ENCODE measurements around the gene SCN9A. TPM values are rescaled to one million over a fixed set of nuclear protein-coding genes. Genes with fewer than 3 reads are reported as not detected.
A peak's percentile ranks its signal among the peaks of the same experiment; 100 is the strongest.

Gene SCN9A
- total RNA-seq, 2 experiments from 2014 or later, result 0.14 to 0.17 TPM

- ATAC-seq (ENCODE audit: poor library complexity) (no peak), DNase-seq (no peak)
- Mint-ChIP-seq H3K36me3 (ENCODE audit: low read depth) (no peaks in the 10 kb centered on the region), H3K27me3 (no peaks in the 10 kb centered on the region), H3K4me3 (no peak overlapping the region), H3K27ac (no peak overlapping the region), H3K4me1 (ENCODE audit: low read depth) (no peaks in the 10 kb centered on the region), H3K9me3 (no peaks in the 10 kb centered on the region)
- ChIA-PET POLR2A (no interaction called here), CTCF (no interaction called here)
- intact Hi-C loops (cut with DNase I, micrococcal nuclease), result no loop called here
- no peak for TF ChIP-seq CTCF (IDR thresholded peaks at IDR 0.05)
- H3K36me3 ChIP-seq (ENCODE audit: insufficient read depth, low read length), result no peaks in the 10 kb centered on the region
- no peaks in the 10 kb centered on the region for H3K9me3 ChIP-seq (ENCODE audit: control insufficient read depth in 1 of 2, insufficient read depth in 1 of 2, low read length in 2 of 2)
- H3K4me3 ChIP-seq (ENCODE audit: low read length), result no peak overlapping the region
- H3K4me1 ChIP-seq (ENCODE audit: insufficient read depth, low read length), result no peaks in the 10 kb centered on the region
- H3K27me3 ChIP-seq (ENCODE audit: control insufficient read depth in 1 of 2, insufficient read depth in 2 of 2, low read length in 2 of 2), result no peaks in the 10 kb centered on the region
- H3K27ac ChIP-seq (ENCODE audit: low read depth in 1 of 2, low read length in 2 of 2), result no peak overlapping the region
Measured at GRCh38 chr2:166385313-166385712, 9.6 kb upstream of the SCN9A start.

- POLR2A ChIA-PET, result no interaction called here
- ATAC-seq (ENCODE audit: poor library complexity) (no peak), DNase-seq (peak in 1 of 14 experiments; percentile 3)
- no peaks in the 10 kb centered on the region for H3K27me3 ChIP-seq (ENCODE audit: control insufficient read depth in 1 of 2, insufficient read depth in 2 of 2, low read length in 2 of 2)
- H3K36me3 Mint-ChIP-seq (ENCODE audit: low read depth), result no peaks in the 10 kb centered on the region
- H3K27ac Mint-ChIP-seq, result no peak overlapping the region
- no peaks in the 10 kb centered on the region for H3K9me3 ChIP-seq (ENCODE audit: control insufficient read depth in 1 of 2, insufficient read depth in 1 of 2, low read length in 2 of 2)
- H3K36me3 ChIP-seq (ENCODE audit: insufficient read depth, low read length), result no peaks in the 10 kb centered on the region
- TF ChIP-seq CTCF (IDR thresholded peaks at IDR 0.05), result no peak
- H3K9me3 Mint-ChIP-seq, result no peaks in the 10 kb centered on the region
- no peaks in the 10 kb centered on the region for H3K27me3 Mint-ChIP-seq
- no peak overlapping the region for H3K4me3 ChIP-seq (ENCODE audit: low read length)
- CTCF ChIA-PET, result no interaction called here
- H3K27ac ChIP-seq (ENCODE audit: low read depth in 1 of 2, low read length in 2 of 2), result no peak overlapping the region
- no peak overlapping the region for H3K4me3 Mint-ChIP-seq
- no peaks in the 10 kb centered on the region for H3K4me1 ChIP-seq (ENCODE audit: insufficient read depth, low read length)
- no peaks in the 10 kb centered on the region for H3K4me1 Mint-ChIP-seq (ENCODE audit: low read depth)
- intact Hi-C loops (cut with DNase I, micrococcal nuclease), result no loop called here
Measured at GRCh38 chr2:166384774-166385173, 9.0 kb upstream of the SCN9A start.

GRCh38 chr2:166382448-166382847 lies 6.7 kb upstream of the SCN9A start:
- intact Hi-C loops (cut with DNase I, micrococcal nuclease), result no loop called here
- TF ChIP-seq CTCF (IDR thresholded peaks at IDR 0.05), result no peak
- DNase-seq, result no peak

More at GRCh38 chr2:166382448-166382847, 6.7 kb upstream of the SCN9A start:
- Mint-ChIP-seq H3K9me3 (no peaks in the 10 kb centered on the region), H3K36me3 (ENCODE audit: low read depth) (no peaks in the 10 kb centered on the region), H3K27me3 (peaks cover 5% of the 10 kb centered on the region), H3K4me1 (ENCODE audit: low read depth) (no peaks in the 10 kb centered on the region), H3K4me3 (no peak overlapping the region), H3K27ac (no peak overlapping the region)
- no peaks in the 10 kb centered on the region for H3K27me3 ChIP-seq (ENCODE audit: control insufficient read depth in 1 of 2, insufficient read depth in 2 of 2, low read length in 2 of 2)
- no peak overlapping the region for H3K27ac ChIP-seq (ENCODE audit: low read depth in 1 of 2, low read length in 2 of 2)
- CTCF ChIA-PET, result no interaction called here
- POLR2A ChIA-PET, result no interaction called here
- no peak for ATAC-seq (ENCODE audit: poor library complexity)
- no peak overlapping the region for H3K4me3 ChIP-seq (ENCODE audit: low read length)
- no peaks in the 10 kb centered on the region for H3K4me1 ChIP-seq (ENCODE audit: insufficient read depth, low read length)
- no peaks in the 10 kb centered on the region for H3K36me3 ChIP-seq (ENCODE audit: insufficient read depth, low read length)
- H3K9me3 ChIP-seq (ENCODE audit: control insufficient read depth in 1 of 2, insufficient read depth in 1 of 2, low read length in 2 of 2), result no peaks in the 10 kb centered on the region

Measured in CD4-positive, alpha-beta T cell (primary cell).